GM12801 (cell line): ENCODE results near the gene PLA2G1B.
A peak's percentile ranks its signal among the peaks of the same experiment; 100 is the strongest.

Source experiments
- CTCF ChIP-seq: IDR thresholded peaks from one replicate; pipeline ENCODE4 v1.5.1; 2011; ENCODE audit warnings: control low read depth; ENCODE audit not compliant: insufficient read length; ENCODE audit errors: extremely low read depth

PLA2G1B gene

GRCh38 chr12:120356567-120357030 lies 29.0 kb upstream of the PLA2G1B start:
- peak; percentile 19 for TF ChIP-seq CTCF

DNA sequence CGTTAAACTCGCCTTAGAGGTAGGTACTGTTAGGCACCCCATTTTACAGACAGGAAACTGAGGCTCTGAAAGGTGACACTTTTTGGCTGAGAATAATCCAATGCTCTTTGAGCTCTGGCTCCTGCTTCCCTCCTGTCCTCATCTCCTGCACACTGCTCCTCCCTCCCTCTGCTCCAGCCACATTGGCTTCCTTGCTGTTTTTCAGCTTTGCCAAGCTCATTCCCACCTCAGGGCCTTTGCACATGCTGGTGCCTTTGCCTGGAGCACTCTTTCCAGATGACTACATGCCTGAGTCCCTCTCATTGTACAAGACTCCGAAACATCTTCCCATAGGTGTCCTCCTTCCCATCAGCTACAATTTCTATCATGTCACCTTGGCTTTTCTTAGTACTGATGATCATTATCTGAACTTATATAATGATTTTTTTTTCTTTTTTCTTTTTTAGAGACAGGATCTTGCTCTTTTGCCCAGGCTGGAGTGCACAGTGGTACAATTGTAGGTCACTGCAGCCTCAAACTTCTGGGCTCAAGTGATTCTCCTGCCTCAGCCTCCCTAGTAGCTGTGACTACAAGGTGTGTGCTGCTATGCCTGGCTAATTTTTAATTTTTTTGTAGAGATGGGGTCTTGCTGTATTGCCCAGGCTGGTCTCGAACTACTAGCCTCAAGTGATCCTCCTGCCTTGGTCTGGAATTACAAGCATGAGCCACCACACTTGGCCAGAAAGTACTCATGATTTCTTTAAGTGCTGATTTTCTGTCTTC lies 26.2 kb upstream of the PLA2G1B start:
- no peak for TF ChIP-seq CTCF

DNA sequence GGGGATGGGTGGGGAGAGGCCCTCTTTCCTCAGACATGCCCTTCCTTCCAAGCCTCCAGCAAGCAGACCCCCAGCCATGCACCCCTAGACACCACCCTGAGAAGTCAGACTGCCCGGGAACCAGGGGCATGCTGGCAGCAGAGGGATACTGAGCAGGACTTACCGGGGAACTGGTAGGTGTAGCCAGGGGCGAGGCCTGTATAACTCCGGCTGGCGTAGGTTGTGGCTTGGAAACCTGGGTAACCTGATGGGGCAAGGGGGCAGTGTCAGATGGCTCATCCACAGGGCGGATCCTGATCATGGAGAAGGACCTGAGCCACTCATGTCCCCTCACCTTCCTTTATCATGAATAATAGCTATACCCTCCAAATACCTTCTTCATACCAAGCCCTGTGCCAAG lies 25.6 kb upstream of the PLA2G1B start:
- TF ChIP-seq CTCF = no peak

DNA sequence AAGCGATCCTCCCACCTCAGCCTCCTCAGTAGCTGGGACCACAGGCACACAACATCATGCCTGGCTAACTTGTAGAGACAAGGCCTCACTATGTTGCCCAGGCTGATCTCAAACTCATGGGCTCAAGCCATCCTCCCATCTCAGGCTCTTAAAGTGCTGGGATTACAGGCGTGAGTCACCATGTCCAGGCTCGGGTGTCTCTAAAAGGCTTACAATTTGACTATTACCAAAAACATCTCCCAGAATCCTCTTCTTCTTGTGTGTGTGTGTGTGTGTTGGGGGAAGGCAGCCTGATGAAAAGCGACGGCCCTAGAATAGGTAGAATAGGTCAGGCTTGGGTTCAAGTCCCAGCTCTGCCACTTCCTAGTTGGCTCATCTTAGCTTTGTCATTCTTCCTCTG lies 24.5 kb upstream of the PLA2G1B start:
- no peak for TF ChIP-seq CTCF

DNA sequence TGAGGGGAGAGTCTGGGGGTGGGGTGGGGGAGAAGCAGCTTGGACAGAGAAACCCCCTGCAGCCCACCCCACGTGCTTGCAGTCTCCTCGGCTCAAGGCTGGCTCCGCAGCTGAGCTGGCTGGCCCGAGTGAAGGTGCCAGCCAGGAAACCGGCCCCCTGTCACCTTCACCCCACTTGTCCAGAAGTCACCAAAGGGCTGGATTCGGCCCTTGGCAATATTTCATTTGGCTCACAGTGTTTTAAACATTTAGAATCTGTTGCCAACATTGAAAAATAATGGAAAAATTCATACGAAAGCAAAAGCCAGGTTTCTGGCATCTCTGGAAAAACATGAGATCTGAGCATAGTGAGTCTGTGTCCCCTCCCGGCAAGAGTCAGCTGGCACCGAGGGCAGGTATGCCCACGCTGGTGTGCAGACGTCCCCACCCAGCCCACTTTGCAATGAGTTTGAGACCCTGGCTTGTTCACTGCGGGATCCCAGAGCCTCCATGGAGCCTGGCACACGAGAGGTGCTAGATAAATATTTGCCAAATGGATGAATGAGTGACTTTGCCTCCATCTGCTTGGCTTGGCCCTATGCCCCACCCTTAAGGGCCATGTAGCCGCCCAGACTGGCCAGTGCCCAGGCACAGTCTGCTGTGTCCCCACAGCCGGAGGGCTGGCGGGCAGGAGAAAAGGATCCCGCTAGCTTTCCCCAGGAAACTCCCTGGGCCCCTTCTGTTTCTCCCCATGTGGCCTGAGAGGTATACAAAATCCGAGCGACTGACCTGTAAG lies 23.2 kb upstream of the PLA2G1B start:
- TF ChIP-seq CTCF = no peak

DNA sequence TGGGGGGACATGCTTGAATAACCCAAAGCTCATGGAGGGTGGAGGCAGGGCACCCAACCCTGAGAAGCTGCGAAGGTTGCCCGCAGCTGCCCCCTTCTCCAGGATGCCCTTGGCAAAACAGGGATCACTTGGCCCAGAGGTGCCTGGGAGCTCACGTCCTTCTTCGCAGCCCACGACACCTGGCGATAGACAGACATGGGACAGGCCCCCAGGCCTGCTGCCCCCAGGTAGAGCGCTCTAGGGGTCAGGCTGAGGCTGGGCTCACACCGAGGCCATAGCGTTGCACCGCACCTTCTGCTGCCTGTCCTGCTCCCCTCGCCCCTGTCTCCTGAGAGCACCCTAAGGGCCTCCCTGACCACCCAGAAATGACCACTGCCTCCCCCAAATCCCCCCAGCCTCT lies 20.2 kb upstream of the PLA2G1B start:
- TF ChIP-seq CTCF = no peak

- no peak for TF ChIP-seq CTCF
Observed at GRCh38 chr12:120346681-120347080, 19.1 kb upstream of the PLA2G1B start.
